NCI-H345 (cell line): Measurements from ENCODE around the gene ACCSL.

ENCODE experiments used
- DNase-seq: peaks from one replicate; lab custom pipeline; 2025; lab: John Stamatoyannopoulos, UW

Gene ACCSL

GRCh38 chr11:44096360-44097185 lies 48.8 kb downstream of the ACCSL start:
- no peak for DNase-seq

GRCh38 chr11:44097821-44098220 lies 50.0 kb downstream of the ACCSL start:
- no peak for DNase-seq

GRCh38 chr11:44101098-44101497 lies 53.3 kb downstream of the ACCSL start:
- DNase-seq: no peak

- no peak for DNase-seq
Measured at GRCh38 chr11:44104481-44105294, 56.9 kb downstream of the ACCSL start.

- no peak for DNase-seq
Measured at GRCh38 chr11:44108260-44108659, 60.5 kb downstream of the ACCSL start.
